Rectal smooth muscle tissue (tissue), 1 donor: Measurements from ENCODE around the gene ZFR.
"Not testable (repeated sequence)": the region's sequence is repeated elsewhere in the genome, so short reads cannot be mapped to it uniquely, and the experiment has no call there.

Source experiments
- H3K27ac ChIP-seq: one replicate; pipeline ENCODE4 v1.7.0; 2013; ENCODE audit warnings: low read depth, low read length, inconsistent platforms
- H3K27me3 ChIP-seq: one replicate; pipeline ENCODE4 v1.7.0; 2013; ENCODE audit warnings: low read length; ENCODE audit not compliant: control insufficient read depth, insufficient read depth
- H3K36me3 ChIP-seq: one replicate; pipeline ENCODE4 v1.7.0; 2013; ENCODE audit warnings: low read length; ENCODE audit not compliant: control insufficient read depth, insufficient read depth
- H3K4me1 ChIP-seq: one replicate; pipeline ENCODE4 v1.7.0; 2013; ENCODE audit warnings: low read length; ENCODE audit not compliant: control insufficient read depth, insufficient read depth
- H3K4me3 ChIP-seq: one replicate; pipeline ENCODE4 v1.7.0; 2013; ENCODE audit warnings: low read length
- H3K9ac ChIP-seq: one replicate; pipeline ENCODE4 v1.7.0; 2013; ENCODE audit warnings: low read length

Gene ZFR

DNA sequence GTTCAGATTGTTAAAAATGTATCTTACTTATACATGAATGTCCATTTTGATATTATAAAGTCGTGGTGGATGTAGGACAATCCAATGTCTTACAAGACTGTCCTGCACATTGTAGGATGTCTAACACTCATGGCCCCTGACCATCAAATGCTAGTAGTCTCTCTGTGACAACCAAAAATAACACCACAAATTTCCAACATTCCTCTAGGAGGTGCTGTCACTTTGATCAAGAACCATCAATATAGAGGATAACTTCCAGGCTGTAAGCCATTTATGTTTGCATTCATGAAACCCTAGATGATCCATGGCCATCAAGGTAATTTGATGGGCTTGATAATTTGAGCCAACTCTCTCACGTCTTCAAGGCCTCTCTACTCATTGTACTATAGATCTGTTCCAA is 20.5 kb upstream of the ZFR start:
- no peaks in the 10 kb centered on the region for H3K4me1 ChIP-seq
- H3K9ac ChIP-seq, result no peak overlapping the region
- no peaks in the 10 kb centered on the region for H3K27me3 ChIP-seq
- no peaks in the 10 kb centered on the region for H3K36me3 ChIP-seq
- H3K27ac ChIP-seq, result no peak overlapping the region
- no peak overlapping the region for H3K4me3 ChIP-seq

DNA sequence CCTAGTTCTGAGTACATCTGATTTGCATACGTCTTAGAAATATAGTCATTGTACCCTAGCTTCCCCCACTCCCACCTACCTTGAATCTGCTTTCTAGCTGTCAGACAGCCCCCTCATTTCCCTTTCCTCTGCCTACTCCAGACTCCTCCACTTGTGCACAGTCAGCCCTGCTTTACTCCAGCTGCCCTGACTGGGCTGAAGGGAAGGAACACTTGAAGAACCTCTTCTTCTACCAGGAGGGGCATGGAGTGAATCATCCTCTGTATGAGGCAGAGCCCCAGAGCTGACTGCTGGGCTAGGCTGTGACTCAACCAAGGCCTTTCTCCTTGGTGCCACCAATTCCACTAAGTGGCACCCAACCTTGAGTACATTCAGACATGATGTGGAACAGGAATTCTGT is 18.1 kb upstream of the ZFR start:
- Histone ChIP-seq H3K27ac (no peak overlapping the region), H3K4me3 (no peak overlapping the region), H3K9ac (no peak overlapping the region), H3K4me1 (no peaks in the 10 kb centered on the region), H3K36me3 (no peaks in the 10 kb centered on the region), H3K27me3 (no peaks in the 10 kb centered on the region)

DNA sequence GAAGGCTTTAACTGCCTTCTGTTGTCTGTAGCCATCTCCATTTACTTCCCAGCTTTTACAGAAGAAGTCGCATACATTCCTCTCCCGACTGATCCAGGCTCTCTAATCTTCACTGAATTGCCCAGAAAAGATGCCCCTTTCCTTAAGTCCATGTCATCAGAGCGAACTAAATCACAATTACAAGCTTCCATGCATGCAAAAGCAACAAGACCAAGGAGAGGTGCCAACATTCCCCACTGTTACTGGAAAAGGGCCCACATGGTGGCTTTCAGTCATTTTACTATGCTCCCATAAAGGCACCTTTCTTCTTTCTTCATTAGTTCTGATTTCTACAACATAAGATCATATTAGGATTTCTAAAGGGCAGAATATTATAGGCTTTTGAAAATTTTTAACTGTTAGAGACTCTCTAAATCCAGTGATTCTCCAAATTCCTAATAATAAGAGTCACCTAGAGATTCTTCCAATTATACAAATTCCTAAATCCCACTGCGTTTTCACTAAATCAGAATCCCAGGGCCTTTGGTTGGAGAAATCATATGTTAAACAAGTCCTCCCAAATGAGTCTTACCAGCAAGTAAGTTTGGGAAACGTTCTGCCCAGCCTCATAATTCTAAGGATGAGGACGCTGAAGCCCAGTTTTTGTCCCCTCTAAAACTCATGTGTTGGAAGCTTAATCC is 17.0 kb upstream of the ZFR start:
- H3K36me3 ChIP-seq, result no peaks in the 10 kb centered on the region

GRCh38 chr5:32460702-32461101 is 16.2 kb upstream of the ZFR start:
- Histone ChIP-seq H3K4me1 (no peaks in the 10 kb centered on the region), H3K27ac (no peak overlapping the region), H3K4me3 (no peak overlapping the region), H3K27me3 (no peaks in the 10 kb centered on the region), H3K36me3 (no peaks in the 10 kb centered on the region), H3K9ac (no peak overlapping the region)

More for the DNA sequence above, 17.0 kb upstream of the ZFR start:
- Histone ChIP-seq H3K27ac (no peak overlapping the region), H3K27me3 (no peaks in the 10 kb centered on the region), H3K4me1 (no peaks in the 10 kb centered on the region), H3K4me3 (no peak overlapping the region), H3K9ac (no peak overlapping the region)

- Histone ChIP-seq H3K36me3 (no peaks in the 10 kb centered on the region), H3K4me1 (no peaks in the 10 kb centered on the region), H3K27ac (no peak overlapping the region), H3K9ac (no peak overlapping the region), H3K4me3 (no peak overlapping the region), H3K27me3 (no peaks in the 10 kb centered on the region)
These were observed 14.4 kb upstream of the ZFR start for GRCh38 chr5:32458880-32459495.

GRCh38 chr5:32455311-32455710 is 10.8 kb upstream of the ZFR start:
- Histone ChIP-seq H3K27me3 (no peaks in the 10 kb centered on the region), H3K36me3 (no peaks in the 10 kb centered on the region), H3K4me1 (no peaks in the 10 kb centered on the region), H3K27ac (no peak overlapping the region), H3K4me3 (no peak overlapping the region), H3K9ac (no peak overlapping the region)

DNA sequence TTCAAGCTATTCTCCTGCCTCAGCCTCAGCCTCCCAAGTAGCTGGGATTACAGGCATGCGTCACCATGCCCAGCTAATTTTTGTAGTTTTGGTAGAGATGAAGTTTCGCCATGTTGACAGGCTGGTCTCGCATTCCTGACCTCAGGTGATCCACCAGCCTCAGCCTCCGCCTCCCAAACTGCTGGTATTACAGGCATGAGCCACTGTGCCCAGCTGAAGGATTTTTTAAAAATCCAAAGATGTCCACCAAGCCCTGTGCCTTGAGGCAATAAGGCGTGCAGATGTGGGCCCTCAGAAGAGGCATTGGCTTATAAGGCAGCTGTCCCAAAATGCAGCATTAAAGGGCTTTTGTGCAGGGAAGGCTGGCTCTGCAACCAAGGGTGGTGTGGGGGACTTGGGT is 10.3 kb upstream of the ZFR start:
- Histone ChIP-seq H3K27me3 (no peaks in the 10 kb centered on the region), H3K4me3 (no peak overlapping the region), H3K27ac (no peak overlapping the region), H3K9ac (no peak overlapping the region), H3K4me1 (no peaks in the 10 kb centered on the region), H3K36me3 (no peaks in the 10 kb centered on the region)

GRCh38 chr5:32453916-32454315 is 9.4 kb upstream of the ZFR start:
- Histone ChIP-seq H3K27me3 (no peaks in the 10 kb centered on the region), H3K9ac (no peak overlapping the region), H3K4me1 (no peaks in the 10 kb centered on the region), H3K4me3 (no peak overlapping the region), H3K36me3 (no peaks in the 10 kb centered on the region), H3K27ac (no peak overlapping the region)

DNA sequence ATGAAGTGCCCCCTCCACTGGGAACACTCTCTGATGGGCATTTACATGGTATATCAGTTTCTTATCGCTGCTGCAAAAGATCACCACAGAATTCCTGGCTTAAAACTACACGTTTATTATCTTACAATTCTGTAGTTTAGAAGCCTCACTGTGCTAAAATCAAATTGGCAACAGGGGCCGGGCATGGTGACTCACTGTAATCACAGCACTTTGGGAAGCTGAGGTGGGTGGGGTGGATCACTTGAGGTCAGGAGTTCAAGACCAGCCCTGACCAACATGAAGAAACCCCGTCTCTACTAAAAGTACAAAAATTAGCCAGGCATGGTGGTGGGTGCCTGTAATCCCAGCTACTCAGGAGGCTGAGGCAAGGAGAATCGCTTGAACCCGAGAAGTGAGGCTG is 7.8 kb upstream of the ZFR start:
- H3K27me3 ChIP-seq, H3K4me3 ChIP-seq, H3K36me3 ChIP-seq, H3K4me1 ChIP-seq, H3K9ac ChIP-seq, H3K27ac ChIP-seq: not testable (repeated sequence)

- no peak overlapping the region for H3K9ac ChIP-seq
- H3K36me3 ChIP-seq, result no peaks in the 10 kb centered on the region
- no peak overlapping the region for H3K27ac ChIP-seq
- H3K4me3 ChIP-seq, result no peak overlapping the region
- no peaks in the 10 kb centered on the region for H3K27me3 ChIP-seq
- no peaks in the 10 kb centered on the region for H3K4me1 ChIP-seq
These were observed 6.4 kb upstream of the ZFR start for GRCh38 chr5:32450952-32451351.

GRCh38 chr5:32449262-32449661 is 4.7 kb upstream of the ZFR start:
- no peak overlapping the region for H3K27ac ChIP-seq
- no peaks in the 10 kb centered on the region for H3K36me3 ChIP-seq
- H3K9ac ChIP-seq, result no peak overlapping the region
- no peak overlapping the region for H3K4me3 ChIP-seq
- no peaks in the 10 kb centered on the region for H3K4me1 ChIP-seq
- no peaks in the 10 kb centered on the region for H3K27me3 ChIP-seq

DNA sequence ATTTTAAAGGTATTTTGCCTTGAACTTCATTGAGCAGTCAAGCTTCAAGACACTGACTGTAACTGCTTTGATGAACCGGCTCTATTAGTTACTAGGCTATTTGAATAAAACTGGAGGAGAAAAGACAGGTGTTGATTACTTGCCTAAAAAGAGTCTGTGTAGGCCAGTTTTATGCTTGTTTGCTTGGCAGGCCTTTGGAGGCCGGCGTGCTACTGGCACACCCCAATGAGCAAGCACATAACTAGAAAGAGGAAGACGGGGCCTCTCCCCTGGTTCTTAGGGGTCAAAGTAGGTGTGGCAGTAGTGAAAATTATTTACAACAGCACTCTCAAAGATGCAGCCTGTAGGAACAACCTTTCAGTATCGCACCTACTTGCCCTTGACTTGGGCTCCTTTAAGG is 2.1 kb upstream of the ZFR start:
- H3K4me1 ChIP-seq, result peaks cover 9% of the 10 kb centered on the region
- H3K27ac ChIP-seq, result no peak overlapping the region
- H3K27me3 ChIP-seq, result no peaks in the 10 kb centered on the region
- H3K4me3 ChIP-seq, result no peak overlapping the region
- H3K9ac ChIP-seq, result no peak overlapping the region
- H3K36me3 ChIP-seq, result no peaks in the 10 kb centered on the region
